Measurements from ENCODE around the gene OR9G1.

OR9G1 gene

GRCh38 chr11:56716379-56716854, 17.5 kb downstream of the OR9G1 start:
- Histone ChIP-seq H3K4me3 (ENCODE audit: low read length) (no peak overlapping the region), H3K4me1 (ENCODE audit: control insufficient read depth, insufficient read depth, low read length) (no peaks in the 10 kb centered on the region), H3K27ac (ENCODE audit: low read depth, low read length) (no peak overlapping the region), H3K27me3 (ENCODE audit: control insufficient read depth, insufficient read depth, low read length) (no peaks in the 10 kb centered on the region), H3K36me3 (ENCODE audit: control insufficient read depth, insufficient read depth, low read length) (no peaks in the 10 kb centered on the region), H3K9ac (ENCODE audit: low read length) (no peak overlapping the region)

- no peaks in the 10 kb centered on the region for H3K36me3 ChIP-seq (ENCODE audit: control insufficient read depth, insufficient read depth, low read length)
Measured at GRCh38 chr11:56720513-56720912, 21.6 kb downstream of the OR9G1 start.

GRCh38 chr11:56740107-56740506, 41.2 kb downstream of the OR9G1 start:
- Histone ChIP-seq H3K27ac (ENCODE audit: low read depth, low read length) (no peak overlapping the region), H3K27me3 (ENCODE audit: control insufficient read depth, insufficient read depth, low read length) (no peaks in the 10 kb centered on the region), H3K4me1 (ENCODE audit: control insufficient read depth, insufficient read depth, low read length) (no peaks in the 10 kb centered on the region), H3K36me3 (ENCODE audit: control insufficient read depth, insufficient read depth, low read length) (no peaks in the 10 kb centered on the region), H3K9ac (ENCODE audit: low read length) (no peak overlapping the region), H3K4me3 (ENCODE audit: low read length) (no peak overlapping the region)

More at GRCh38 chr11:56720513-56720912, 21.6 kb downstream of the OR9G1 start:
- H3K27me3 ChIP-seq (ENCODE audit: control insufficient read depth, insufficient read depth, low read length) = no peaks in the 10 kb centered on the region
- no peak overlapping the region for H3K9ac ChIP-seq (ENCODE audit: low read length)
- H3K4me3 ChIP-seq (ENCODE audit: low read length) = no peak overlapping the region
- no peaks in the 10 kb centered on the region for H3K4me1 ChIP-seq (ENCODE audit: control insufficient read depth, insufficient read depth, low read length)
- H3K27ac ChIP-seq (ENCODE audit: low read depth, low read length) = no peak overlapping the region

- no peaks in the 10 kb centered on the region for H3K27me3 ChIP-seq (ENCODE audit: control insufficient read depth, insufficient read depth, low read length)
- H3K4me1 ChIP-seq (ENCODE audit: control insufficient read depth, insufficient read depth, low read length) = no peaks in the 10 kb centered on the region
- no peak overlapping the region for H3K4me3 ChIP-seq (ENCODE audit: low read length)
- no peaks in the 10 kb centered on the region for H3K36me3 ChIP-seq (ENCODE audit: control insufficient read depth, insufficient read depth, low read length)
- H3K27ac ChIP-seq (ENCODE audit: low read depth, low read length) = no peak overlapping the region
- no peak overlapping the region for H3K9ac ChIP-seq (ENCODE audit: low read length)
Measured at GRCh38 chr11:56740886-56741285, 42.0 kb downstream of the OR9G1 start.

GRCh38 chr11:56748597-56748996, 49.7 kb downstream of the OR9G1 start, which contains the start of gene OR9G4:
Gene OR9G4 (minus strand): TSS chr11:56748697. CDS start chr11:56743766, 4,931 bp downstream.
- Histone ChIP-seq H3K4me1 (ENCODE audit: control insufficient read depth, insufficient read depth, low read length) (no peaks in the 10 kb centered on the region), H3K9ac (ENCODE audit: low read length) (no peak within 1 kb of the TSS), H3K27ac (ENCODE audit: low read depth, low read length) (no peak within 1 kb of the TSS), H3K4me3 (ENCODE audit: low read length) (no peak within 1 kb of the TSS), H3K27me3 (ENCODE audit: control insufficient read depth, insufficient read depth, low read length) (no peaks in the 10 kb centered on the region), H3K36me3 (ENCODE audit: control insufficient read depth, insufficient read depth, low read length) (no peaks in the 10 kb centered on the region)

GRCh38 chr11:56750190-56750589, 51.3 kb downstream of the OR9G1 start:
- Histone ChIP-seq H3K4me1 (ENCODE audit: control insufficient read depth, insufficient read depth, low read length) (no peaks in the 10 kb centered on the region), H3K9ac (ENCODE audit: low read length) (no peak overlapping the region), H3K36me3 (ENCODE audit: control insufficient read depth, insufficient read depth, low read length) (no peaks in the 10 kb centered on the region), H3K4me3 (ENCODE audit: low read length) (no peak overlapping the region), H3K27me3 (ENCODE audit: control insufficient read depth, insufficient read depth, low read length) (no peaks in the 10 kb centered on the region), H3K27ac (ENCODE audit: low read depth, low read length) (no peak overlapping the region)

GRCh38 chr11:56751480-56751879, 52.6 kb downstream of the OR9G1 start:
- H3K27me3 ChIP-seq (ENCODE audit: control insufficient read depth, insufficient read depth, low read length) = no peaks in the 10 kb centered on the region
- H3K4me1 ChIP-seq (ENCODE audit: control insufficient read depth, insufficient read depth, low read length) = no peaks in the 10 kb centered on the region

More at GRCh38 chr11:56751480-56751879, 52.6 kb downstream of the OR9G1 start:
- Histone ChIP-seq H3K36me3 (ENCODE audit: control insufficient read depth, insufficient read depth, low read length) (no peaks in the 10 kb centered on the region), H3K9ac (ENCODE audit: low read length) (no peak overlapping the region), H3K4me3 (ENCODE audit: low read length) (no peak overlapping the region), H3K27ac (ENCODE audit: low read depth, low read length) (no peak overlapping the region)
